HG02798 (cell line): ENCODE measurements around the gene CHAC1.

Experiments used
- ATAC-seq: cut with Tn5 transposase; IDR thresholded peaks from one replicate; pipeline ENCODE4 v1.9.1; 2021; ENCODE audit warnings: mild to moderate bottlenecking; ENCODE audit not compliant: unreplicated experiment, poor library complexity

The CHAC1 gene

DNA sequence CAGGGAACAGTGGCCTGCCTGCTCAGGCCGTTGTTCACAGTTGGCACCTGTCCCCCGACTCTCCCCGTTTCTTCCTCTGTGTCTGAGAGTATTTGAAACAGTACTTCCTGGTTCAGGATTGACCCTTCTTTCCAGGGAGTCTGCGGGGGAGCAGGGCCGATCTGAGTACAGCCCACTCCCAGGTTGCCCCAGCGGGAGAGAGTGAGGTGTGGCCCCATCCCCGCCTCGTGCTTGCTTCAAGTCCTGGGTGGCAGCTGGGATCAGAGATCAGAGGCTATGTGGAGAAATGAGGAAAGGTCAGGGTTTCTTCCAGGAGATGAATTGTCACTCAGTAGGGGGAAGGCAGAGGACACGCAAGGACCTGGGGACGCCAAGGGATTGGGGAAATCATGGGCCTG is 30.7 kb upstream of the CHAC1 start:
- no peak for ATAC-seq

DNA sequence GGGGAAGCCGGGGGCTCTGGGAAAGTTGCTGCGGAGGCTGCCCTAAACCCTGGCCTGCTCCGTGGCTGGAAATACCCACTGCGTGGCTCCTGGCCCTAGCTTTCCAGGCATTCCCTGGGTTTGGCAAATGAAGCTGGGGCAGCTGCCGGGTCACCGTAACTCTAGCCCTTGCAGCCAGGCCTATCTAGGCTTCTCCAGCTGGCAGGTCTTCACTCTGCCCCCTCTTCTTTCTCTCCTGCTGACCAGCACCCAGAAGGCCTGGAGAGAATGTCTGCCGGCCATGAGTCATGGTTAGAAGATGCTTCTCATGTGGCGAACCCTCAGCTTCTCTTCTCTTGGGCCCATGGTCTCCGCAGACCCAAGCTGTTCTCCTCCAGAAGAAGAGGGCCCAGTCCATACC is 29.7 kb upstream of the CHAC1 start:
- ATAC-seq, result no peak

DNA sequence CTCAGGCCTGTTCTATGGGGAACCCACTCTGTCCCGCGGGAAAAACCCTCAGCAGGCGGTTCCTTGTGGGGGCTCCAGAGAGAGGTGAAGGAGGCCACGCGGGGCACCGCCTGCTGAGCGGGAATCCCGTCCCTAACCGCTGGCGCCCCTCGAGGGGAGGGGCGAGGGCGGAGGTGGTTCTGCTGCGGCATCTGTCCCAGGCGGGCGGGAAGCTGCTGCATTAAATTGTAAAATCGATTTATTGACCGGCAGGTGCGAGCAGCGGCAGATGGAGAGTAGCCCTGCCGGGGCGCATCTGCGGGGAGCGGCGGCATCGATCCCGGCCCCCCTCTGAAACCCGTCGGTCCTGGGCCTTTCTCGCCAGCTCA is 27.8 kb upstream of the CHAC1 start:
- no peak for ATAC-seq

DNA sequence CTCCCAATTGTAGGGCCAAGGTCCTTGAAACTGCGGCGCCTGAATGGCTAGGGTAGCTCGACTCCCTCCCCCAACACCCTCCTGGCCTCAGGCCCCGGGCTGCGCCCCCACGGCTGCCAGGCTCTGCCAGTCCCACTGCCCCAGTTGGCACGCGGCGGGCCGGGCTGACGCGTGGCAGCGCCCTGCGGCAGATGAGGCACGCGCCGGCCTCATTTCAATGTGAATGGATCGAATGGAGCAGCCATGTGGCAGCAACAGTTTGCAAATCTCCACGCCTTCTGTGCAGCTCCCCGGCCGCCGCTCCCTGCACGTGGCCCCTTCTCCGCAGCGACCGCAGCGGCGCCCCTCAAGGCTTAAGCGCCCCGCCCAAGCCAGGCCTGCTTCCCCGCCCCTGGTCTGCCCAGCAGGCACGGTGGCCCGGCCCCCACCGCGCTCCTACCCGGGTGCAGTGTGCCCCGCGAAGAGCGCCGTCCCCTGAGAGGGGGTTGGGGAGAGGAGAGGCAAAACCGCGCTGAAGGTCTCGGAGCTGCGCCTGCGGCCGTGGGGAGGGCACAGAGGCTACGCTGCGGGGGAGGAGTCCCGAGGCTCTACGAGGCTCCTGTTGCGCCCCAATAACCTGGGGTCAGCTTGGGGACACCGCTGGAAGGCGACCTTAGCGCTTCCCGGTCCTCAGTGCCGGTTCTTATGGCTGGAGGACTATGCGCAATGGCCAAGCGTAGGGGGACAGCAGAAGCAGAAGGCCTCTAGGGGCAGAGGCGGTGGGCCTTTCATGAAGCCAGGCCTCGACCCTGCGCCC is 27.2 kb upstream of the CHAC1 start:
- ATAC-seq, result no peak

DNA sequence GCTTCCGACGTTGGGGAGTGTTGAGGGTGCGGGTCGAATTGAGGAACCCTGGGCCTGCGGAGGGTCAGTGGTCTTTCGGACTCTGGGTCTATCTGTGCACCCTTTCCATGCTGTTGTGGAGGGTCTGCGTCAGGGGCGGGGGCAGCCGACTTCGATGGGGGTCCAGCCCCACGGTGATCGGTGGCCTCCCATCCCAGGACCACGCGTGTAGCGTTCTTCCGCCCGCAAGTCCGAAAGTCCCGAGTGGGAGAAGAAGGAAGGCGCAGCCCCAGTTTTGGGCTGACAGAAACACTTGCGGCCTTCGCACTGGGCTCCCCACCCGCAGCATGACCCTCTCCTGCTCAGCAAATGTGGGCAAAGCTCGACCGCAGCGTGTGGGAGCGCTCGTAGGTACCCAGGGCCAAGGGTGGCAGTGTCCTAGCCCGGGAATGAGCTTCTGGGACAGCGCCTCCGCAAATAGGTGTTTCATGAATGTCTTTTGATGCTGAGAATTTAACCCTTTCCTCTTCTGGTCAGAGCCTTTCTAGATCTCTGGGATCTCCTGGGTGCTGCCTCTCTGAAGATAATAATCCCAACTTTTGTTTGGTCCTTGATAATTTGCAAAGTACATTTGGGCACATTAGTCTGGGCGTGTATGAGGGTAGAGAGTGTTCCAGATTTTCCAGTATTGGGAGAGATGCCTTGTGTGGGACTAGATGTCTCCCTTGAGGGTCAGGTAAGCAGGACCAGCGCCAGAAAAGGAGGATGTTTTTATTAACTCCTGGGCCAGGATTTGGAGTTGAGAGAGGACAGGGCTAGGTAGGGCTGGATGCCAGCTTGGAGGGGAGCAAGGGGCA is 26.4 kb upstream of the CHAC1 start:
- no peak for ATAC-seq

DNA sequence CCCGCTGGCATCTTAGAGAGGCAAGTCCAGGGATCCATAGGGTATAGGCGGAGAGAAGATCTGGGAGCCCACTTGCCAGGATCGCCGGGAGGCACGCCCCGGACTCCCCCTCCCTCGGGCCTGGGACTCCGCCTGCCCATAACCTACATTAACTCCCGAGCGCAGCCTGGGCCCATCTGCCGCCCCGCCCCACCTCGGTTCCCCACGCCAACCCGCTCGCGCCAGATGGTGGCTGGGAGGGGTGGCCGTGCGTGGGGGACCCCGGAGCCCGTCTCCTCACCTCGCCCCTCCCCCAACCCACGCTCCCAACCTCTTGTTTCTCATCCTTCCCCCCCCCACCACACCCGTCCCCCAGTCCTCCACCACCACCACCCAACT is 25.8 kb upstream of the CHAC1 start:
- ATAC-seq, result no peak

DNA sequence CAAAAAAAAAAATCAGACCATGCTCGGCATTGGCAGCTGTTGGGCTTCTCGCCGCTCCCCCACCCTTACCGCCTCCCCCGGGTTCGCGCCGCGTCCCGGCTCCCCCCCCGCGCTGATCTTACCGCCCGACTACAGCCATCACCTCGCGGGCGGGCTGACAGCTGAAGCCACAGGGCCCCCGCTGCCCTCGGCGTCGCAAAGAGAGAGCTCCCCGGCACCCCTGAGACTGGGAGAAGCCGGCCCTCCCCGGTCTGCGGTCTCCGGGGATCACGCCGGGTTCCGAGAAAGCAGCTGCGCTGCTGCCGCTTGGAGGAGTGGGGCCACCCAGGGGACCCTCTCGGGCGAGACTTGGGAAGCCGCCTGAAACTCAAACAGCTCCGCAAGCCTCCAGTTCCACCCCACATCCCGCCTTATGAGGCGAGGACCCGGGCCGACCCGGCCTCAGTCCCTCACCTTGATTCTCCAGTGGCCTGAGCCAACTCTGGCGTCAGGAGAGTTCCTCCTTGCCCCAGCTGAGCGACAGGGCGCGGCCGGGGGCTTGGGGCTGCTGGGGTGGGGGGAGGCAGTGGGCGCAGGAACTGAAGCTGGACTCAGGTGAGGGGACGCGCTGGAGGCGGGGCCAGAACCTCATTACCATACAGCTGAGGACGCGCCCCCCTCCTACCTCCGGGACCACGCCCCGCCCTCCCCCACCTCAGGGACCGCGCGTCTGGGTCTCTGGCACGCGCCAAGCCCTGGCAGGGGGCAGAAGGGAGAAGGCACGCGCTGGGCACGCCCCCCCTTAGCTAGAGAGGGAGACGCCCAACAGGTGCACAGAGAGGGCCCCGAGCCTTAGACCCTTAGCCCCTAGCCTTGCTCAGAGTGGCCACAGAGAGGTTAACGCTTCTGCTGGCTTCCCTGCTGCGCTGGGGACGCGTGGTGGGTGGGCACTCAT is 25.1 kb upstream of the CHAC1 start:
- no peak for ATAC-seq

DNA sequence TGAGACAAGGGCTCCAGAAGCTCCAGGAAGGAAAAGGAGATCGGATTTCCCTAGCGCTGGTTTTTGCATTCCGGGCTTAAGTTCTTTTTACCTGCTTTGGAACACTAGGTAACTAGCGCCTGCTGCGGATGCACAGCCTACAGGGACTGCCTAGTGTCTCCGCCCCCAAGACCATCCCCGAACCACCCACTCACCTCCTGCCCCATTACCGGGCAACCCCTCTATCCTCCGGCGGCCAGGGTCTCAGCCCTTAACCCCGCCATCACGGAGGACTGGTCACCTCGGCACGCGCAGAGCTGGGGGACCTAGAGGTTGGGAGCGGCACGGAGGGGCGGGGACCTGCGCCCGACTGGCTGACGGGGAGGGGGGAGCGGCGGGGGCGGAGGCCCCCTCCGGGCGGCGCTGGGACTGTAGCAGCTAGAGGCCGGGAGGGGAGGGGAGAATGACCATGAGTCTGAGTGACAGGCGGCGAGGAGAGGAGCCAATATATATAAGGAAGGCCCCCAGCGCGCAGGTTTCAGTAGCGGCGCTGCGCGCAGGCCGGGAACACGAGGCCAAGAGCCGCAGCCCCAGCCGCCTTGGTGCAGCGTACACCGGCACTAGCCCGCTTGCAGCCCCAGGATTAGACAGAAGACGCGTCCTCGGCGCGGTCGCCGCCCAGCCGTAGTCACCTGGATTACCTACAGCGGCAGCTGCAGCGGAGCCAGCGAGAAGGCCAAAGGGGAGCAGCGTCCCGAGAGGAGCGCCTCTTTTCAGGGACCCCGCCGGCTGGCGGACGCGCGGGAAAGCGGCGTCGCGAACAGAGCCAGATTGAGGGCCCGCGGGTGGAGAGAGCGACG is 24.2 kb upstream of the CHAC1 start, which contains the start of gene DLL4:
TSS of gene DLL4 (plus strand) at position 520 of the 839 bp plus-strand sequence. CDS start 329 bp downstream, outside the sequence.
- no peak for ATAC-seq

DNA sequence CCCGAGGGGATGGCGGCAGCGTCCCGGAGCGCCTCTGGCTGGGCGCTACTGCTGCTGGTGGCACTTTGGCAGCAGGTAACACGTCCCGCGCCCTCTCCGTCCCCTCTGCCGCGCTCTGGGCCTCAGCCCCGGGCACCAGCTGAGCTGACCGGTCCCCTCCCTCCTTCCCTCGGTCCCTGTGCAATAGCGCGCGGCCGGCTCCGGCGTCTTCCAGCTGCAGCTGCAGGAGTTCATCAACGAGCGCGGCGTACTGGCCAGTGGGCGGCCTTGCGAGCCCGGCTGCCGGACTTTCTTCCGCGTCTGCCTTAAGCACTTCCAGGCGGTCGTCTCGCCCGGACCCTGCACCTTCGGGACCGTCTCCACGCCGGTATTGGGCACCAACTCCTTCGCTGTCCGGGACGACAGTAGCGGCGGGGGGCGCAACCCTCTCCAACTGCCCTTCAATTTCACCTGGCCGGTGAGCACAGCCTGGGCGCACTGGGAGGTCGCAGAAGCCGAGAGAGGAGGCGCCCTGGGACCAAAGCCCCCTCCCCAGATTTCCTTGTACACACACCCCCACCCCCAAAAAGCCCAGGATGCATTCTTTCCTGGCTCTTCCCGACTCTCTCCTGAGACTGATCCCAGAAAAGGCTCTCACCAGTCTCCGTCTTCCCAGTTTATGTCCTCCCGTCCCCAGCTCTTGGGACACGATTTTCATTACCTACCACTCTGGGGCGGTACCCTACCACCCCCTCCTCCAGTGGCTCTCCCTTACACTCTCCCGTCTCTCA is 23.4 kb upstream of the CHAC1 start:
- no peak for ATAC-seq

DNA sequence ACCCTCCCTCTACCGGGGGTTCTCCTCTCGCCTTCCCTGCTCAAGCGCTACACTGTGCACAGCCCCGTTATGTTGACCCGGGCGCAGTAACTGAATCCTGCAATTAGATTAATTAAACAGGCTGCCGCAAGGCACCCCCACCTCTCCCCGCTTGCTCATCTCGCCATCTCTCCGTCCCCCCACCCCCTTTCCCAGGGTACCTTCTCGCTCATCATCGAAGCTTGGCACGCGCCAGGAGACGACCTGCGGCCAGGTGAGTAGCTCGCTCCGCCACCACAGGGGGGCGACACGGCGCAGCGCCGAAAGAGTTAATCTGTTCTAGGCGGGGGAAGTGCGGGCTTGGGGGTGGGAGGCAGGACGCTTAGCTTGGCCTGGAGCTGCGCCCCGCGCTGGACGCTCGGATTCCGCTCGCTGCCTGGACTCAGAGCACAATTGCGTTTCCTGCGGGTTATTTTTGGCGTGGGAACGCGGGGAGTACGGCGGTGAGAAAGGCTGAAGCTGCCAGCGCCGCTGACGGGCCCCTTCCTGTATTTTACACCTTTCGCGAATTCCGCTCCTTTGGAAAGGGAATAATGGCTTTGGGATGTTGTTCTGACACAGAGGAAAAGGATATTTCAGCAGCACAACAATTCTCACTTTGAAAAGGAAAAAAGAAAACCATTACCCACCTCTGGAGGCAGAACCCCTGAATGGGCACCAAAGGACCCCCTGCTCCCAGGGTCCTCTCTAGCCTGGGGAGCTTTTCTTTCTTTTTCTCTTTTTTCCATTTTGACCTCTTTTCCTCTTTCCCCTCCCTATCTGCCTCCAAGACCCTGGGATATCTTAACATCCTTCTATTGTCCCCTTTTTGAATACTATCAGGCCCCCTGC is 22.6 kb upstream of the CHAC1 start:
- no peak for ATAC-seq

DNA sequence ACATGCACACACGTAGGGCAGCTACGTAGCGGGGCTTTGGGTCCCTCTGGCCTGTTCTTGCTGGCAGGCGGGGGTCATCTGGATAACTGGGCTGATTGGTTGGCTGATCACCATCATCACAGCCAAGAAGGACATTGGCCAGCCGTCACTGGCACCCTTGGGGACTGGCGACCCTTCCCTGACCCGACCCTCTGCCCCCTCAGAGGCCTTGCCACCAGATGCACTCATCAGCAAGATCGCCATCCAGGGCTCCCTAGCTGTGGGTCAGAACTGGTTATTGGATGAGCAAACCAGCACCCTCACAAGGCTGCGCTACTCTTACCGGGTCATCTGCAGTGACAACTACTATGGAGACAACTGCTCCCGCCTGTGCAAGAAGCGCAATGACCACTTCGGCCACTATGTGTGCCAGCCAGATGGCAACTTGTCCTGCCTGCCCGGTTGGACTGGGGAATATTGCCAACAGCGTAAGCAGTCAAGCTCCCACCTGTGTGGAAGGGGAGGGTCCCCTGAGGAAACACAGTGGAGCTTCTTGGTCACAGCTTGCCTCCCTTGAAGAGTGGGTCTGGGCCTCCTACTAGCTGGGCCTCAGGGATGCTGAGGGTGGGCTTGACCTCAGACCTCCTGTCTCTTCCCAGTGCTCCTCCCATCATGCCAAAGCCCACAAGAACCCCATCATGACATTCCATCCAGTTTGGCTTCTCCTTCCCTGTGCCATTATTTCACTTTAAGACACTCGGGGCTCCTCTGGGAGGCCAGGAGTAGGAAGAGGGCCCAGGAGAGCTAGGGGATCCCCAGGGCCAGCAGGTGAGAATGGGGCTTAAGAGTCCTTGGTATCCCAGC is 21.8 kb upstream of the CHAC1 start:
- ATAC-seq, result no peak

DNA sequence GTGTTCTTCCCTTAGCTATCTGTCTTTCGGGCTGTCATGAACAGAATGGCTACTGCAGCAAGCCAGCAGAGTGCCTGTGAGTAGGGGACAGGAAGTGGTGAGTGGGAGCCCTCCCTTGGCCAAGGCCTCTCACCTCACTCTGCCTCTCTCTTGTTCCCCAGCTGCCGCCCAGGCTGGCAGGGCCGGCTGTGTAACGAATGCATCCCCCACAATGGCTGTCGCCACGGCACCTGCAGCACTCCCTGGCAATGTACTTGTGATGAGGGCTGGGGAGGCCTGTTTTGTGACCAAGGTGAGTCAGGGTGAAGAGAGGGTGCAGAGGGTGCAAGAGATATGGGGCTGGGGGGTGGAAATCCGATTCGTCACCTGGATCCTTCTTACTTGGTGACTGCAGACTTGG is 21.1 kb upstream of the CHAC1 start:
- no peak for ATAC-seq

DNA sequence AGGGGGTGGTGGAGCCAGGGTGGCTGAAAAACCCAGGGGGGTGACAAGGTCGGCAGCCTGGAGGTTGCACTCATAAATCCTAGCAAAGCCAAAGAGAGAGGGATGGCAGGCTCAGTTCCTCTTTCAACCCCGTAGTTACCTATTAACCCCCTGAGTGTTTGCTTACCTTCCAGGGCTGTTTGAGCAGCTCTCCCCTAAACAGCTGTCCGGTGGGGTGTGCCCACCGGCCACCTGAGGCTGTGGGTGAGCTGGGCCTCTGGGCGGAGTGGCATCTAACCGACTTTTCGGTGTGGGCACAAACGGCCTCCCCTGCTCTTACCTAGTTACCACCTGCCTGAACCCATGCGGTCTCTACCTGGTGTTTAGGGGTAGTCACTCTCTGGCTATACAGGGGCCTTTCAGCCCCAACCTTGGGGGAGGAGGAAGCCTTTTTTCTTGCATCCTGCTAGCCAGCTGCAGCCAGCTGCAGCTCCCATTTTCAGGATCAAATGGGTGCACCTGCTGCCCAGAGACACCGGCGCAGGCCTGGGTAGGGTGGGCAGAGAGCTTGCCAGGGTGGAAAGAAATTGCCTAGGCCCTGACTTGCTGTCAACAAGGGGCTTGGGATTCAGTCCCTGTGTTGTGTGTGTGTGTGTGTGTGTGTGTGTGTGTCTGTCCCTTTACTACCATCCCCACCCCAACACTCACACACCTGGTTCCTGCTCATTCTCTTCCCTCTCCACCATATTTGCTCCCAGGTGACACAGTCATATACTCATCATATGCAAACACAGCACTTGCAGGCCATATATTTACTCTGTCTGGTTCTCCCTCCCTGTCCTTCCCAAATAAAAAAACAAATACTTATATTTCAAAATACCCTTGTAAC is 20.4 kb upstream of the CHAC1 start:
- no peak for ATAC-seq

DNA sequence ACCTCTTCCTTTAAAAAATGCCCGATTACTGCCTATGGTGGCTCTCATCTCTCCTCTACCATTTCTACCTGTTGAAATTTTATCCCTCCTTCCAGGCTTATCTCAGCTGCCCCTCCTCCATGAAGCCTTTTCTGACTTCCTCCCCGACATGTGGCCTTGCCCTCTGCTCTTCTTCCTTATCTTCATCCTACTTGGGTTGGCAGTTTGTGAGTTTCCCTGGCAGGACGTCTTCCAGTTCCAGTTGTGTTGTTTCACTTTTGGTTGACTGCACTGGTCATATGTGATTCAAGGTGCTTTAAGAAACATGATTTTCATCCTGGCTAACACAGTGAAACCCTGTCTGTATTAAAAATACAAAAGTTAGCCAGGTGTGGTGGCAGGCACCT is 19.8 kb upstream of the CHAC1 start:
- ATAC-seq, result no peak

DNA sequence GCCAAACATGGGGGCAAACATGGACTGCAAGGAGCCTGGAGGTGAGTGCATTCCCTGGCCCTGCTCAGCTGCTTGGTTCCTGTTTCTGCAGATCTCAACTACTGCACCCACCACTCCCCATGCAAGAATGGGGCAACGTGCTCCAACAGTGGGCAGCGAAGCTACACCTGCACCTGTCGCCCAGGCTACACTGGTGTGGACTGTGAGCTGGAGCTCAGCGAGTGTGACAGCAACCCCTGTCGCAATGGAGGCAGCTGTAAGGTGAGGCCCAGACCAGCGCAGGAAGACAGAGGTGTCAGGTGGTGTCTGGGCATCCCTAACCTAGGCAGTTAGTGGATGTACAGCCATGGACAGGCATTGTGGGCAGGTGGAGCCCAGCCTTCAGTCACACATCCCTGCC is 18.8 kb upstream of the CHAC1 start:
- no peak for ATAC-seq

DNA sequence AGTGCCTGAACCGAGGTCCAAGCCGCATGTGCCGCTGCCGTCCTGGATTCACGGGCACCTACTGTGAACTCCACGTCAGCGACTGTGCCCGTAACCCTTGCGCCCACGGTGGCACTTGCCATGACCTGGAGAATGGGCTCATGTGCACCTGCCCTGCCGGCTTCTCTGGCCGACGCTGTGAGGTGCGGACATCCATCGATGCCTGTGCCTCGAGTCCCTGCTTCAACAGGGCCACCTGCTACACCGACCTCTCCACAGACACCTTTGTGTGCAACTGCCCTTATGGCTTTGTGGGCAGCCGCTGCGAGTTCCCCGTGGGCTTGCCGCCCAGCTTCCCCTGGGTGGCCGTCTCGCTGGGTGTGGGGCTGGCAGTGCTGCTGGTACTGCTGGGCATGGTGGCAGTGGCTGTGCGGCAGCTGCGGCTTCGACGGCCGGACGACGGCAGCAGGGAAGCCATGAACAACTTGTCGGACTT is 17.0 kb upstream of the CHAC1 start:
- ATAC-seq, result no peak
